Skeletal muscle tissue (tissue), 4 donors: ENCODE results near the gene SUCLG2. TPM values are rescaled to one million over a fixed set of nuclear protein-coding genes. Genes with fewer than 3 reads are reported as not detected.

Experiments
- H3K27ac ChIP-seq: one replicate; pipeline ENCODE4 v1.7.0; 2013; ENCODE audit warnings: mild to moderate bottlenecking, low read depth, low read length, inconsistent platforms
- H3K27me3 ChIP-seq, 3 donors: one replicate each; pipeline ENCODE4 v1.7.0; 2013; ENCODE audit warnings: low read length in 3 of 3; ENCODE audit not compliant: control insufficient read depth in 3 of 3, insufficient read depth in 3 of 3
- H3K36me3 ChIP-seq, 3 donors: one replicate each; pipeline ENCODE4 v1.7.0; 2013; ENCODE audit warnings: low read length in 3 of 3; ENCODE audit not compliant: control insufficient read depth in 3 of 3, insufficient read depth in 3 of 3
- H3K4me1 ChIP-seq, 3 donors: one replicate each; pipeline ENCODE4 v1.7.0; 2013; ENCODE audit warnings: low read length in 3 of 3, mild to moderate bottlenecking in 3 of 3; ENCODE audit not compliant: control insufficient read depth in 3 of 3, insufficient read depth in 3 of 3
- H3K4me3 ChIP-seq, 3 donors: one replicate each; pipeline ENCODE4 v1.7.0; 2013; ENCODE audit warnings: low read length in 3 of 3
- H3K9ac ChIP-seq, 3 donors: one replicate each; pipeline ENCODE4 v1.7.0; 2013; ENCODE audit warnings: low read length in 3 of 3, mild to moderate bottlenecking in 3 of 3, moderate library complexity in 2 of 3, low read depth in 1 of 3
- H3K9me3 ChIP-seq, 3 donors: one replicate each; pipeline ENCODE4 v1.7.0; 2013; ENCODE audit warnings: low read length in 3 of 3; ENCODE audit not compliant: control insufficient read depth in 3 of 3
- total RNA-seq: library from RNA; depleted of rRNA; stranded (reverse); fragments of >200 nt; gene quantifications from one replicate; pipeline ENCODE4 v1.2.3, GENCODE V29; 2014
- donor health status: Osteomylitis.

The SUCLG2 gene
- total RNA-seq, 1 donor from 2014 or later, result 38.1 TPM

- peaks cover 0 to 3% (median 0%) of the 10 kb centered on the region in 3 donors for H3K4me1 ChIP-seq
- no peaks in the 10 kb centered on the region for H3K9me3 ChIP-seq
- H3K36me3 ChIP-seq, result peaks cover 3 to 9% (median 8%) of the 10 kb centered on the region in 3 donors
- no peaks in the 10 kb centered on the region for H3K27me3 ChIP-seq
- no peak overlapping the region for H3K9ac ChIP-seq
- H3K4me3 ChIP-seq, result no peak overlapping the region
- H3K27ac ChIP-seq, result no peak overlapping the region
These were observed 34.4 kb downstream of the SUCLG2 start for GRCh38 chr3:67619991-67620390.

- Histone ChIP-seq H3K36me3 (peaks cover 3 to 9% (median 5%) of the 10 kb centered on the region in 3 donors), H3K27ac (no peak overlapping the region), H3K27me3 (no peaks in the 10 kb centered on the region), H3K9me3 (no peaks in the 10 kb centered on the region), H3K9ac (no peak overlapping the region), H3K4me1 (no peaks in the 10 kb centered on the region), H3K4me3 (no peak overlapping the region)
These were observed 36.9 kb downstream of the SUCLG2 start for GRCh38 chr3:67617518-67617917.

GRCh38 chr3:67616046-67616445 lies 38.4 kb downstream of the SUCLG2 start:
- Histone ChIP-seq H3K27me3 (no peaks in the 10 kb centered on the region), H3K36me3 (peaks cover 3 to 9% (median 5%) of the 10 kb centered on the region in 3 donors), H3K9ac (no peak overlapping the region), H3K9me3 (no peaks in the 10 kb centered on the region), H3K4me1 (no peaks in the 10 kb centered on the region), H3K27ac (no peak overlapping the region), H3K4me3 (no peak overlapping the region)

GRCh38 chr3:67614195-67614594 lies 40.2 kb downstream of the SUCLG2 start:
- Histone ChIP-seq H3K9me3 (no peaks in the 10 kb centered on the region), H3K4me1 (no peaks in the 10 kb centered on the region), H3K27me3 (no peaks in the 10 kb centered on the region), H3K4me3 (no peak overlapping the region), H3K9ac (no peak overlapping the region), H3K27ac (no peak overlapping the region), H3K36me3 (peaks cover 3 to 11% (median 5%) of the 10 kb centered on the region in 3 donors)

GRCh38 chr3:67610458-67610857 lies 44.0 kb downstream of the SUCLG2 start:
- H3K9me3 ChIP-seq, result no peaks in the 10 kb centered on the region
- no peak overlapping the region for H3K4me3 ChIP-seq
- peaks cover 6 to 30% (median 30%) of the 10 kb centered on the region in 3 donors for H3K36me3 ChIP-seq
- H3K4me1 ChIP-seq, result no peaks in the 10 kb centered on the region
- no peaks in the 10 kb centered on the region for H3K27me3 ChIP-seq
- H3K27ac ChIP-seq, result no peak overlapping the region
- no peak overlapping the region for H3K9ac ChIP-seq

- H3K4me3 ChIP-seq, result no peak overlapping the region
- peaks cover 6 to 32% (median 30%) of the 10 kb centered on the region in 3 donors for H3K36me3 ChIP-seq
- H3K9me3 ChIP-seq, result no peaks in the 10 kb centered on the region
- no peak overlapping the region for H3K27ac ChIP-seq
- no peaks in the 10 kb centered on the region for H3K4me1 ChIP-seq
- H3K27me3 ChIP-seq, result no peaks in the 10 kb centered on the region
- no peak overlapping the region for H3K9ac ChIP-seq
These were observed 44.7 kb downstream of the SUCLG2 start for GRCh38 chr3:67609709-67610108.

GRCh38 chr3:67608034-67608433 lies 46.4 kb downstream of the SUCLG2 start:
- H3K4me1 ChIP-seq, result no peaks in the 10 kb centered on the region
- H3K27me3 ChIP-seq, result no peaks in the 10 kb centered on the region
- H3K4me3 ChIP-seq, result no peak overlapping the region
- no peaks in the 10 kb centered on the region for H3K9me3 ChIP-seq
- no peak overlapping the region for H3K9ac ChIP-seq
- no peak overlapping the region for H3K27ac ChIP-seq
- H3K36me3 ChIP-seq, result peaks cover 6 to 32% (median 30%) of the 10 kb centered on the region in 3 donors

GRCh38 chr3:67605377-67605776 lies 49.0 kb downstream of the SUCLG2 start:
- H3K27ac ChIP-seq, result no peak overlapping the region
- H3K4me1 ChIP-seq, result no peaks in the 10 kb centered on the region
- no peak overlapping the region for H3K4me3 ChIP-seq
- H3K9ac ChIP-seq, result no peak overlapping the region
- H3K27me3 ChIP-seq, result no peaks in the 10 kb centered on the region
- no peaks in the 10 kb centered on the region for H3K9me3 ChIP-seq
- H3K36me3 ChIP-seq, result peaks cover 6 to 32% (median 26%) of the 10 kb centered on the region in 3 donors

- Histone ChIP-seq H3K4me1 (no peaks in the 10 kb centered on the region), H3K27ac (no peak overlapping the region), H3K27me3 (no peaks in the 10 kb centered on the region), H3K36me3 (peaks cover 0 to 19% (median 10%) of the 10 kb centered on the region in 3 donors), H3K4me3 (no peak overlapping the region), H3K9me3 (no peaks in the 10 kb centered on the region), H3K9ac (no peak overlapping the region)
These were observed 51.6 kb downstream of the SUCLG2 start for GRCh38 chr3:67602816-67603215.

- H3K4me3 ChIP-seq, result no peak overlapping the region
- no peak overlapping the region for H3K9ac ChIP-seq
- H3K36me3 ChIP-seq, result peaks cover 0 to 11% (median 6%) of the 10 kb centered on the region in 3 donors
- no peak overlapping the region for H3K27ac ChIP-seq
- no peaks in the 10 kb centered on the region for H3K9me3 ChIP-seq
- H3K27me3 ChIP-seq, result no peaks in the 10 kb centered on the region
- no peaks in the 10 kb centered on the region for H3K4me1 ChIP-seq
These were observed 52.3 kb downstream of the SUCLG2 start for GRCh38 chr3:67601919-67602608.
